PC-3 (cell line): ENCODE results near the gene TMEM164. TPM values are rescaled to one million over a fixed set of nuclear protein-coding genes. Genes with fewer than 3 reads are reported as not detected.
A peak's percentile ranks its signal among the peaks of the same experiment; 100 is the strongest.

Experiments used
- ATAC-seq: fragments of 200-7000 bp; cut with Tn5 transposase; 2 replicates; pipeline ENCODE4 v1.9.1; 2020; ENCODE audit warnings: mild to moderate bottlenecking, moderate library complexity
- BruUV-seq: library from RNA; stranded (reverse); fragments of 400-500 nt; replicated peaks from 2 replicates; lab custom pipeline; 2021; lab: Mats Ljungman, UMichigan
- CTCF ChIA-PET: fragments of 300-600 bp; sonication (Branson Sonifier 250); formaldehyde crosslinking; loops from one replicate; lab custom pipeline; 2022; ENCODE audit warnings: antibody characterized with exemption; lab: Charles Lee
- POLR2A ChIA-PET: fragments of 300-600 bp; sonication (Branson Sonifier 250); formaldehyde crosslinking; loops from one replicate; lab custom pipeline; 2022; ENCODE audit warnings: antibody characterized with exemption; ENCODE audit not compliant: unreplicated experiment; lab: Charles Lee
- DNase-seq: peaks from one replicate; pipeline ENCODE4 v3.0.0-alpha.2; 2015
- H2AFZ ChIP-seq: fragments of 300-600 bp; sonication (generic); 2 replicates; pipeline ENCODE4 v1.6.0; 2016; ENCODE audit warnings: antibody characterized with exemption, low read length
- H3F3A ChIP-seq: fragments of 300-600 bp; sonication (generic); one replicate; pipeline ENCODE4 v1.6.0; 2017; ENCODE audit warnings: antibody characterized with exemption, low read length, control low read depth, mild to moderate bottlenecking; ENCODE audit not compliant: unreplicated experiment
- H3K27ac ChIP-seq: fragments of 300-600 bp; sonication (generic); 2 replicates; pipeline ENCODE4 v1.5.1; 2016; ENCODE audit warnings: mild to moderate bottlenecking, low read length
- H3K27me3 ChIP-seq: fragments of 300-600 bp; sonication (generic); 2 replicates; pipeline ENCODE4 v1.6.1; 2016; ENCODE audit warnings: low read length, mixed read lengths
- H3K36me3 ChIP-seq: fragments of 300-600 bp; sonication (generic); 2 replicates; pipeline ENCODE4 v1.6.1; 2016; ENCODE audit warnings: low read depth, mixed run types, low read length, mixed read lengths
- H3K4me1 ChIP-seq: fragments of 300-600 bp; sonication (generic); 2 replicates; pipeline ENCODE4 v1.5.1; 2016; ENCODE audit warnings: low read length; ENCODE audit not compliant: insufficient read depth
- H3K4me2 ChIP-seq: fragments of 300-600 bp; sonication (generic); 2 replicates; pipeline ENCODE4 v1.6.0; 2016; ENCODE audit warnings: low read length
- H3K4me3 ChIP-seq: fragments of 300-600 bp; sonication (generic); 2 replicates; pipeline ENCODE4 v1.5.1; 2016; ENCODE audit warnings: mild to moderate bottlenecking, low read length, mixed read lengths
- H3K79me2 ChIP-seq: fragments of 300-600 bp; sonication (generic); 2 replicates; pipeline ENCODE4 v1.6.1; 2017; ENCODE audit warnings: low read length, mixed read lengths
- H3K9ac ChIP-seq: fragments of 300-600 bp; sonication (generic); 2 replicates; pipeline ENCODE4 v1.6.0; 2016; ENCODE audit warnings: mild to moderate bottlenecking, low read length
- H3K9me2 ChIP-seq: fragments of 300-600 bp; sonication (generic); replicated peaks from 2 replicates; pipeline ENCODE4 v1.6.1; 2016; ENCODE audit warnings: mixed run types, low read length, mixed read lengths
- H3K9me3 ChIP-seq: fragments of 300-600 bp; sonication (generic); 2 replicates; pipeline ENCODE4 v1.6.1; 2016; ENCODE audit warnings: low read length, mixed read lengths
- H4K20me1 ChIP-seq: fragments of 300-600 bp; sonication (generic); 2 replicates; pipeline ENCODE4 v1.6.1; 2016; ENCODE audit warnings: low read length, mixed read lengths
- EZH2 ChIP-seq: fragments of 300-600 bp; sonication (generic); IDR thresholded peaks from one replicate; pipeline ENCODE4 v1.6.1; 2017; ENCODE audit warnings: antibody characterized with exemption, mild to moderate bottlenecking, low read length; ENCODE audit not compliant: unreplicated experiment
- EZH2phosphoT487 ChIP-seq: fragments of 300-600 bp; sonication (generic); IDR thresholded peaks from 2 replicates; pipeline ENCODE4 v1.6.1; 2018; ENCODE audit warnings: mild to moderate bottlenecking, antibody characterized with exemption, low read length, borderline replicate concordance
- intact Hi-C: fragments of 100-400 bp; cut with micrococcal nuclease; formaldehyde crosslinking; loops from 2 replicates; pipeline ENCODE4 v1.9.0; 2023
- total RNA-seq: library from RNA; depleted of rRNA; stranded (reverse); fragments of >200 nt; gene quantifications from 2 replicates; pipeline ENCODE4 v1.2.3, GENCODE V29; 2014
- TF ChIP-seq, protein P1 (sequence below): fragments of 300-600 bp; sonication (generic); conservative IDR thresholded peaks from 2 replicates; pipeline ENCODE4 v1.5.1; 2017; ENCODE audit warnings: antibody characterized with exemption, low read depth, mild to moderate bottlenecking, low read length

Gene TMEM164
- total RNA-seq, 1 experiment from 2014 or later: 26.6 TPM

- Histone ChIP-seq H3K9me2 (no peaks in the 10 kb centered on the region), H3K79me2 (peaks cover 40% of the 10 kb centered on the region), H3K27me3 (no peaks in the 10 kb centered on the region), H4K20me1 (no peaks in the 10 kb centered on the region), H3K9me3 (no peaks in the 10 kb centered on the region), H3K4me2 (peak overlapping the region; percentile 98), H3K27ac (peak overlapping the region; percentile 12), H3K9ac (peak overlapping the region; percentile 74), H3K4me3 (peak overlapping the region; percentile 92), H3K4me1 (peaks cover 31% of the 10 kb centered on the region), H2AFZ (peak overlapping the region; percentile 90), H3F3A (no peaks in the 10 kb centered on the region), H3K36me3 (no peaks in the 10 kb centered on the region)
- ATAC-seq (peak; percentile 3), DNase-seq (no peak)
- BruUV-seq: TSS peak; percentile 41
- no peak for TF ChIP-seq EZH2phosphoT487
- TF ChIP-seq, protein P1, sequence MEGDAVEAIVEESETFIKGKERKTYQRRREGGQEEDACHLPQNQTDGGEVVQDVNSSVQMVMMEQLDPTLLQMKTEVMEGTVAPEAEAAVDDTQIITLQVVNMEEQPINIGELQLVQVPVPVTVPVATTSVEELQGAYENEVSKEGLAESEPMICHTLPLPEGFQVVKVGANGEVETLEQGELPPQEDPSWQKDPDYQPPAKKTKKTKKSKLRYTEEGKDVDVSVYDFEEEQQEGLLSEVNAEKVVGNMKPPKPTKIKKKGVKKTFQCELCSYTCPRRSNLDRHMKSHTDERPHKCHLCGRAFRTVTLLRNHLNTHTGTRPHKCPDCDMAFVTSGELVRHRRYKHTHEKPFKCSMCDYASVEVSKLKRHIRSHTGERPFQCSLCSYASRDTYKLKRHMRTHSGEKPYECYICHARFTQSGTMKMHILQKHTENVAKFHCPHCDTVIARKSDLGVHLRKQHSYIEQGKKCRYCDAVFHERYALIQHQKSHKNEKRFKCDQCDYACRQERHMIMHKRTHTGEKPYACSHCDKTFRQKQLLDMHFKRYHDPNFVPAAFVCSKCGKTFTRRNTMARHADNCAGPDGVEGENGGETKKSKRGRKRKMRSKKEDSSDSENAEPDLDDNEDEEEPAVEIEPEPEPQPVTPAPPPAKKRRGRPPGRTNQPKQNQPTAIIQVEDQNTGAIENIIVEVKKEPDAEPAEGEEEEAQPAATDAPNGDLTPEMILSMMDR: no peak
- no peak for TF ChIP-seq EZH2
- intact Hi-C loops: loop anchor here (1.0 to 10.0 kb wide), 5 partner anchors 23 to 411 kb away; no protein-coding TSS in a partner anchor
- POLR2A ChIA-PET: no interaction called here
- CTCF ChIA-PET: interaction anchor here (1.7 kb wide), 1 partner anchor 23 kb away, joined by 5 read pairs; no protein-coding TSS in a partner anchor
Measured at GRCh38 chrX:110003167-110004156, 548 bp downstream of the TMEM164 start.

DNA sequence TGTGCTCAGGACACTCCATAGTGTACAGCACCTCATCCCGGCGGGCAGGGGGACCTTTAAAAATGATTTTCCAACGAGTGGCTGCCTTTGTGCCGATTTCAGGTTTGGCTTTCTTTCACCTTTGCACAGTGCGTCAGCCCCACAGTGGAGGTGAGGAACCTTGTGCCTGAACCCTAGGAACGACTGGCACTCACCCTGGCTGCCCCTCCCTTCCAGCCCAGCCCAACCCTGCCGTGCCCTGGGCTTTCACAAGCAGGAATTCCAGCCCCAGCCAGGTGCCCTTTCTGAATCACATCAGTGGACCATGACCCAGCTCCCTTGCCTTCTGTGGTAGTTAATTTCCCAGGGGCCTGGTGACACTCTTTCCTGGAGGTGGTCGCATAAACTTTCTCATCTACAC, 1.3 kb downstream of the TMEM164 start:
- Histone ChIP-seq H3K9me2 (no peaks in the 10 kb centered on the region), H3K9me3 (no peaks in the 10 kb centered on the region), H4K20me1 (no peaks in the 10 kb centered on the region), H3K4me2 (peak overlapping the region; percentile 98), H2AFZ (no peak overlapping the region), H3K4me3 (peak overlapping the region; percentile 92), H3F3A (no peaks in the 10 kb centered on the region), H3K27ac (no peak overlapping the region), H3K36me3 (no peaks in the 10 kb centered on the region), H3K27me3 (no peaks in the 10 kb centered on the region), H3K9ac (no peak overlapping the region), H3K79me2 (peaks cover 48% of the 10 kb centered on the region), H3K4me1 (peaks cover 31% of the 10 kb centered on the region)
- intact Hi-C loops: loop anchor here (1.0 to 10.0 kb wide), 4 partner anchors 23 to 411 kb away; no protein-coding TSS in a partner anchor
- BruUV-seq: no TSS peak
- DNase-seq (peak; percentile 49), ATAC-seq (peak; percentile 17)
- ChIA-PET POLR2A (no interaction called here), CTCF (interaction anchor here (1.7 kb wide), 1 partner anchor 22 kb away, joined by 5 read pairs; no protein-coding TSS in a partner anchor)
- TF ChIP-seq EZH2phosphoT487 (no peak), EZH2 (no peak)
- TF ChIP-seq, protein P1: no peak
